Measurements from ENCODE around the gene FAM210B. TPM values are rescaled to one million over a fixed set of nuclear protein-coding genes. Genes with fewer than 3 reads are reported as not detected.

The FAM210B gene
- total and polyA plus RNA-seq, 2 of the 8 experiments (the other 6 are each of a cell fraction or from before 2014, with no cell fraction given): 9.4 to 15.0 TPM

GRCh38 chr20:56376331-56376730 is 17.6 kb downstream of the FAM210B start (continued):
- no peak for TF ChIP-seq HDAC6 (IDR thresholded peaks at IDR 0.05; ENCODE audit: low read depth, low read length)
- no peak for TF ChIP-seq POLR2AphosphoS5 (IDR thresholded peaks at IDR 0.05; ENCODE audit: low read depth, low read length)
- TF ChIP-seq, protein P1, sequence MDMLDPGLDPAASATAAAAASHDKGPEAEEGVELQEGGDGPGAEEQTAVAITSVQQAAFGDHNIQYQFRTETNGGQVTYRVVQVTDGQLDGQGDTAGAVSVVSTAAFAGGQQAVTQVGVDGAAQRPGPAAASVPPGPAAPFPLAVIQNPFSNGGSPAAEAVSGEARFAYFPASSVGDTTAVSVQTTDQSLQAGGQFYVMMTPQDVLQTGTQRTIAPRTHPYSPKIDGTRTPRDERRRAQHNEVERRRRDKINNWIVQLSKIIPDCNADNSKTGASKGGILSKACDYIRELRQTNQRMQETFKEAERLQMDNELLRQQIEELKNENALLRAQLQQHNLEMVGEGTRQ (IDR thresholded peaks at IDR 0.05; ENCODE audit: low read length): no peak
- TF ChIP-seq BACH1 (IDR thresholded peaks at IDR 0.05; ENCODE audit: low read length): no peak
- TF ChIP-seq NANOG (IDR thresholded peaks at IDR 0.05; ENCODE audit: insufficient read depth, low read depth, low read length, poor library complexity, severe bottlenecking): no peak

Measured in H1 (cell line).